K562 (cell line): ENCODE measurements around the gene NAPA. TPM values are rescaled to one million over a fixed set of nuclear protein-coding genes. Genes with fewer than 3 reads are reported as not detected.

Experiments
- C11orf30 ChIP-seq: fragments of 450-650 bp; IDR thresholded peaks from 2 replicates; pipeline ENCODE4 v1.6.1; 2016; ENCODE audit warnings: low read depth, mild to moderate bottlenecking
- CAMTA2 ChIP-seq: fragments of 250-450 bp; sonication (Bioruptor Pico); conservative IDR thresholded peaks from 2 replicates; pipeline ENCODE4 v1.5.1; 2022
- CBX1 ChIP-seq: sonication (generic); IDR thresholded peaks from 2 replicates; pipeline ENCODE4 v1.6.1; 2016; ENCODE audit warnings: antibody characterized with exemption, low read depth, mild to moderate bottlenecking
- CBX8 ChIP-seq: fragments of 200-600 bp; sonication (generic); IDR thresholded peaks from 2 replicates; pipeline ENCODE4 v1.6.1; 2012; ENCODE audit warnings: borderline replicate concordance, mixed run types, low read depth, mild to moderate bottlenecking, moderate library complexity, mixed read lengths, low read length, control low read depth, inconsistent platforms; ENCODE audit not compliant: poor library complexity, severe bottlenecking; ENCODE audit errors: extremely low read depth
- DACH1 ChIP-seq: fragments of 450-650 bp; IDR thresholded peaks from 2 replicates; pipeline ENCODE4 v1.6.1; 2018; ENCODE audit not compliant: partially characterized antibody
- E2F5 ChIP-seq: sonication (generic); formaldehyde crosslinking; IDR thresholded peaks from 2 replicates; pipeline ENCODE4 v1.8.0; 2022; ENCODE audit warnings: mild to moderate bottlenecking, missing genetic modification reagents
- ESRRA ChIP-seq: fragments of 450-650 bp; IDR thresholded peaks from 2 replicates; pipeline ENCODE4 v1.6.1; 2014; ENCODE audit warnings: low read depth, mild to moderate bottlenecking, moderate library complexity, borderline replicate concordance
- ETV5 ChIP-seq: sonication (generic); formaldehyde crosslinking; IDR thresholded peaks from 2 replicates; pipeline ENCODE4 v1.4.0; 2020; ENCODE audit warnings: low read depth, mild to moderate bottlenecking, missing genetic modification reagents
- GTF2B ChIP-seq: IDR thresholded peaks from 2 replicates; pipeline ENCODE4 v1.6.1; 2011; ENCODE audit not compliant: insufficient read length; ENCODE audit errors: extremely low read depth
- JUND ChIP-seq, 2 experiments: IDR thresholded peaks; 2 replicates in 1 of 2; 3 replicates in 1 of 2; pipeline ENCODE4 v1.6.1; 2011; ENCODE audit warnings: borderline replicate concordance in 2 of 2, low read depth in 2 of 2, low read length in 2 of 2, improper control_type of control experiment in 1 of 2, missing biosample characterization in 1 of 2, missing genetic modification characterization in 1 of 2, missing genetic modification reagents in 1 of 2
- KLF16 ChIP-seq: IDR thresholded peaks from 2 replicates; pipeline ENCODE4 v1.6.1; 2016; ENCODE audit warnings: antibody characterized with exemption
- LCOR ChIP-seq: sonication (generic); formaldehyde crosslinking; IDR thresholded peaks from 2 replicates; pipeline ENCODE4 v1.8.0; 2022; ENCODE audit warnings: mild to moderate bottlenecking, missing genetic modification reagents
- MAFF ChIP-seq: IDR thresholded peaks from 2 replicates; pipeline ENCODE4 v1.6.1; 2012; ENCODE audit warnings: low read length, improper control_type of control experiment
- MYC ChIP-seq, 2 experiments: fragments of 250-450 bp in 1 of 2; sonication (Bioruptor Pico) in 1 of 2; IDR thresholded peaks; 2 replicates each; pipeline versions ENCODE4 v1.5.1 to v1.6.1; 2012 to 2021; ENCODE audit warnings: low read depth in 2 of 2, borderline replicate concordance in 1 of 2, improper control_type of control experiment in 1 of 2, low read length in 1 of 2, mild to moderate bottlenecking in 1 of 2, moderate library complexity in 1 of 2
- NELFE ChIP-seq: IDR thresholded peaks from 2 replicates; pipeline ENCODE4 v1.6.1; 2011; ENCODE audit warnings: mild to moderate bottlenecking; ENCODE audit not compliant: insufficient read depth, insufficient read length
- NFIX ChIP-seq: fragments of 250-450 bp; sonication (Bioruptor Pico); IDR thresholded peaks from 2 replicates; pipeline ENCODE4 v1.4.0; 2020; ENCODE audit warnings: low read depth, mild to moderate bottlenecking, moderate library complexity
- OTX1 ChIP-seq: fragments of 450-650 bp; formaldehyde crosslinking; IDR thresholded peaks from 2 replicates; pipeline ENCODE4 v1.4.0; 2022; ENCODE audit warnings: mild to moderate bottlenecking
- PHF20 ChIP-seq: fragments of 450-650 bp; IDR thresholded peaks from 2 replicates; pipeline ENCODE4 v1.6.1; 2018; ENCODE audit not compliant: partially characterized antibody
- PREB ChIP-seq: sonication (generic); formaldehyde crosslinking; IDR thresholded peaks from 2 replicates; pipeline ENCODE4 v1.8.1; 2023; ENCODE audit warnings: mild to moderate bottlenecking, missing genetic modification reagents
- RBM25 ChIP-seq: fragments of 200-400 bp; formaldehyde crosslinking; IDR thresholded peaks from 2 replicates; pipeline ENCODE4 v1.6.1; 2018; ENCODE audit warnings: low read length, low read depth, moderate library complexity; ENCODE audit not compliant: severe bottlenecking
- SMARCE1 ChIP-seq: fragments of 450-650 bp; IDR thresholded peaks from 2 replicates; pipeline ENCODE4 v1.7.1; 2016; ENCODE audit warnings: mild to moderate bottlenecking
- WHSC1 ChIP-seq: IDR thresholded peaks from one replicate; pipeline ENCODE4 v1.6.1; 2012; ENCODE audit warnings: low read length, control low read depth, inconsistent platforms
- ZNF124 ChIP-seq: sonication (generic); formaldehyde crosslinking; IDR thresholded peaks from 2 replicates; pipeline ENCODE4 v1.8.1; 2022; ENCODE audit warnings: missing genetic modification reagents
- ZNF655 ChIP-seq: fragments of 250-450 bp; sonication (Bioruptor Pico); IDR thresholded peaks from 2 replicates; pipeline ENCODE4 v1.5.0; 2021
- polyA plus RNA-seq, 8 experiments: library from polyadenylated mRNA; depleted of rRNA in 4 of 8; stranded (reverse) in 5 of 8; unstranded in 3 of 8; fragments of >200 nt; fragmentation: Nextera tagmentation in 2 of 8; fragmentation: Illumina TruSeq in 1 of 8; extraction: Ambion mirVana in 2 of 8; extraction: Trizol in 1 of 8; gene quantifications; 2 replicates each; pipeline versions ENCODE4 v1.2.1 to v1.2.3, GENCODE V29; 2011 to 2014; ENCODE audit warnings: inconsistent platforms in 1 of 8, missing spikeins in 1 of 8
- total RNA-seq, 7 experiments: library from RNA; depleted of rRNA in 6 of 7; stranded (reverse); fragments of >200 nt in 6 of 7; fragmentation: Illumina TruSeq in 2 of 7; extraction: Trizol in 2 of 7; gene quantifications; 2 replicates each; pipeline versions ENCODE4 v1.2.1 to v1.2.3, GENCODE V29; 2011 to 2021; ENCODE audit warnings: low replicate concordance in 1 of 7

The NAPA gene
- total and polyA plus RNA-seq, 9 of the 15 experiments (the other 6 are each of a cell fraction or from before 2014, with no cell fraction given) = 5.4 to 98.6 (median 77.5) TPM

- no peak for TF ChIP-seq E2F5 (CRISPR knock-in tag)
- no peak for TF ChIP-seq CAMTA2 (CRISPR knock-in tag)
- TF ChIP-seq RBM25 = peak; percentile 96
- no peak for TF ChIP-seq WHSC1
- TF ChIP-seq GTF2B = no peak
- no peak for TF ChIP-seq NELFE
- 0 out of 2 replicates have a peak, but pooled peaks have one; percentile 9 for TF ChIP-seq OTX1 (CRISPR knock-in tag)
- peak; percentile 25; the same call in 1 of the 2 replicates for TF ChIP-seq LCOR
- TF ChIP-seq ETV5 = 0 out of 2 replicates have a peak, but pooled peaks have one; percentile 5
- TF ChIP-seq ZNF124 (CRISPR knock-in tag) = no peak
- TF ChIP-seq PHF20 = peak; percentile 86
- TF ChIP-seq MYC (IDR thresholded peaks at IDR 0.05; ENCODE audit: low read depth, low read length) = peak; percentile 63; the same call in 1 of the 2 replicates
- TF ChIP-seq MYC (CRISPR knock-in tag; IDR thresholded peaks at IDR 0.05; ENCODE audit: borderline replicate concordance, low read depth) = no peak
- peak; percentile 94 for TF ChIP-seq C11orf30
- TF ChIP-seq ESRRA = peak; percentile 75; the same call in 1 of the 2 replicates
- TF ChIP-seq CBX8 = no peak
- TF ChIP-seq MAFF = no peak
- peak; percentile 38 for TF ChIP-seq JUND (IDR thresholded peaks at IDR 0.05; ENCODE audit: borderline replicate concordance, low read depth, low read length)
- no peak; the same call in 2 of the 3 replicates for TF ChIP-seq JUND (tag; IDR thresholded peaks at IDR 0.05; ENCODE audit: borderline replicate concordance, low read depth, low read length)
- TF ChIP-seq DACH1 = peak; percentile 42
- peak; percentile 60; the same call in 1 of the 2 replicates for TF ChIP-seq KLF16
- TF ChIP-seq SMARCE1 = no peak; the same call in 1 of the 2 replicates
- TF ChIP-seq ZNF655 = no peak
- no peak for TF ChIP-seq NFIX (CRISPR knock-in tag)
- no peak; the same call in 1 of the 2 replicates for TF ChIP-seq PREB (CRISPR knock-in tag)
- TF ChIP-seq CBX1 = no peak
These were observed 30.8 kb downstream of the NAPA start, which contains the start of gene KPTN (continued) for GRCh38 chr19:47483800-47484690.
